Stimulated activated CD8-positive, alpha-beta memory T cell treated with anti-CD3 and anti-CD28 coated beads, Interleukin-12 subunit alpha, Interleukin-12 subunit beta, amount 100 ng/mL, for 4 hours (primary cell): Measurements from ENCODE around the gene HAGHL.
"Not testable (repeated sequence)": the region's sequence is repeated elsewhere in the genome, so short reads cannot be mapped to it uniquely, and the experiment has no call there.

Experiments
- DNase-seq: peaks from one replicate; pipeline ENCODE4 v3.0.0-alpha.2; 2020; ENCODE audit warnings: low read depth

HAGHL gene

DNA sequence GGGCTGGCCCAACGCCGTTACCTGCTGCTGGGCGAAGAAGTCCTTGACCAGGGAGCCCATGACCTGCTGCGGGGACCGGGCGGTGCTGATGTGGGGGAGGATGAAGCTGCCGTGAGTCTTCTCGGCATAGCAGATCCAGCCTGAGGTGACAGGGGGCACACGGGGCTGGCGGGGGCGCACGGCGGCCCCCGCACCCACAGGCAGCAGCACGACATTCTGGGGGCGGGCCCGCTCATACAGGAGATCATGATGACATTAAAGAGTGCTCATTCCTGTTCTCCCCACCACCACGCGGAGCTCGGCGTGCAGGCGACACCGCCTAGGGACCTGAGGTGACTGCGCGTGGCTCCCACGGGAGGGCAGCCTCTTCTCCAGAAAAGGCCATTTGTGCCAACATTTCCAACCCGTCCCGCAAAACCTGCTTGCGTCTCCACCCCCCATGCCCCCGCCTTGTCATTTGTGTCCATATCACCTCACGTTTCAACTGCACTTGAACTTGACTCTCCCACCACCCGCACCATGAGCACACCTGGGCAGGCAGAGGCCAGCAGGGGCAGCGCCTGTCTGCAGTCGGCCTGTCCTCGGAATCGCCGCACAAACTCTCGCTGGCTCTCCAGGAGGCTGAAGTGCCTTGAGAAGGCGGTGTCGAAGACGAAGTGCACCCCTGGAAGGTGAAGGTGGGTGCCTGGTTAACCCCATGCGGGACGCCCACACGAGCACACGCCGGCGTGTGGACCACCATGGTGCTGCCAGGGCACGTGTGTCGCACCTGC, 7.5 kb downstream of the HAGHL start:
- DNase-seq = no peak

DNA sequence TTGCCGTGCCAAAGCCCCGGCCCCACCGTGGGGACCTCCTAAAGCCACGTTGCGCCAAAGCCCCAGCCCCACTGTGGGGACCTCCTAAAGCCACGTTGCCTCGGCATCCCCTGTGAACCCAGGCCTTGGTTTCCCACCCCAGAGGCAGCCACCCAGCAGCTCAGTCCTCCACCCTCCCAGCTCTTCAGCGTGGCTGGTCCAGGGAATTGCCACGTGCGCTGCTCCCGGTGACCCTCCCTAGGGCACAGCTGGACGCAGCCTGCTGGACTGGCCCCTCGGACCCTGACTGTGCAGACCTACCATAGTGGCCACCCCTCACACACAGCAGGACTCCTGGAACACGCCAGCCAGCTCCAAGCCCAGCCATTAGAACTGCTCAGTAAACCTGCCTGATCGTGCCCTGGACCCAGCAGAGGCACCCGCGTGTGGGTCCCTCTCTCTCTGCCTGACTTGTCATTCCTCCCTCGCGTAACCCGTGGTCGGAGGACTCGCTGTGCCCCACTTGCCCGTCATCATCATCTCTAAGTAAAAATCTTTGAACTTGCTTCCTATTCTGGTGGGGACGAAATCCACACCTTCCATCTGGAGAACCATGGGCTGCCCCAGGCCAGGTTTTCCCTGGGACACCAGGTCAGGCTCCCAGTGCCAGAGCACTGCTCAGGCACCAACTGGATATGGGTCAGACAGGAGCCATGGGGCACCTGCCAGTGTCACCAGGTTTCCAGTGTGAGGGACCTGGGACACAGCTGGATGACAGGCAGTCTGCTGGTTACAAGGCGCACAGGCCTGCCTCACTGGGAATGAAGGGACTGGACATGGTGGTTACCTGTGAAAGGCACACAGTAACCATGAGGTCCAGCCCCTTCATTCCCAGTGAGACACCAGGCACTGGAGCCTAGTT, 8.3 kb downstream of the HAGHL start:
- DNase-seq = no peak

DNA sequence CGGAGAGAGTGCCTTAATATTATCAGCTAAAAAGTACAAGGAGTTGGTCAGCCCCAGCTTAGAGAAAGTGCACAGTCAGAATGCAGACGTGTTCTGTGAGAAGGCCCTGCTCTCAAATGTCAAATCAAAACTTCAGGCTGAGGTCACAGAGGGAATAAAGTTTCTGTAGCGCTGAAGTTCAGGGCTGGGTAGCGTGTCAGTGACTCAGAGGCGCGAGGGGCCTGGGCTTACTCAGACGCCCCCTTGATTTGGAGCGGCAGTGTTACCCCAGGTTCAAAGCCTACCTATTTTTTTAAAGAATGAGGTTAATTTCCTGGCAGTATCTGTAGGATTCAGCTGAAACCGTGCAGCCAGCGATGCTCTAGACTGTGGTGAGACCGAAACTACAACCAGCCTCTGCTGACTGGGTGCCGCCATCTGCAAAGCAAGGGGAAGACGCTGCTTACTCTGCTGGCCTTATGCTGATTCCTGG, 9.1 kb downstream of the HAGHL start:
- no peak for DNase-seq

DNA sequence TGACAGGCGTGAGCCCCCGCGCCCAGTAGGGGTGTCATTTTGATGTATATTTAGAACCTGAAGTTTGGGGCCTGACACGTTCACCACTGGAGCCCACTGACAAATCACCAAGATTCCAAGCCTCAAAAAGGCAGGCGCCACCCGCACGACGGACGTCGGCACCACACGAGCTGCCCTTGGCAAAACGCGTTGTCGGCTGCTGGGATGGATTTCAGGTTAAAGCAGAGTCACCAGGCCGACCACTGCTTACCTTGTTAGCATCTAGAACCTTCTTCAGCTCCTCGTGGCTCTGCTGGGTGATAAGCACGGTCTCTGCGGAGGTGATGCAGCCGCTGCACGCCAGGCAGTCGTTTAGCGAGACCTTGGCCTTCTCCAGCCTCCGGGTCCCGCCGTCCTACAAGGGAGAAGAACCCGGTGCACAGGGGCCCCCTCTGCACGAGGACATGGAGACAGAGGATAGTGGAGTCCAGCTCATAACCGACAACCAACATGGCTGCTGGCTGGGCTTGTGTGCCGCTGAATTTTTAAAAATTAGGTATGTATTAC, 10.1 kb downstream of the HAGHL start:
- no peak for DNase-seq

DNA sequence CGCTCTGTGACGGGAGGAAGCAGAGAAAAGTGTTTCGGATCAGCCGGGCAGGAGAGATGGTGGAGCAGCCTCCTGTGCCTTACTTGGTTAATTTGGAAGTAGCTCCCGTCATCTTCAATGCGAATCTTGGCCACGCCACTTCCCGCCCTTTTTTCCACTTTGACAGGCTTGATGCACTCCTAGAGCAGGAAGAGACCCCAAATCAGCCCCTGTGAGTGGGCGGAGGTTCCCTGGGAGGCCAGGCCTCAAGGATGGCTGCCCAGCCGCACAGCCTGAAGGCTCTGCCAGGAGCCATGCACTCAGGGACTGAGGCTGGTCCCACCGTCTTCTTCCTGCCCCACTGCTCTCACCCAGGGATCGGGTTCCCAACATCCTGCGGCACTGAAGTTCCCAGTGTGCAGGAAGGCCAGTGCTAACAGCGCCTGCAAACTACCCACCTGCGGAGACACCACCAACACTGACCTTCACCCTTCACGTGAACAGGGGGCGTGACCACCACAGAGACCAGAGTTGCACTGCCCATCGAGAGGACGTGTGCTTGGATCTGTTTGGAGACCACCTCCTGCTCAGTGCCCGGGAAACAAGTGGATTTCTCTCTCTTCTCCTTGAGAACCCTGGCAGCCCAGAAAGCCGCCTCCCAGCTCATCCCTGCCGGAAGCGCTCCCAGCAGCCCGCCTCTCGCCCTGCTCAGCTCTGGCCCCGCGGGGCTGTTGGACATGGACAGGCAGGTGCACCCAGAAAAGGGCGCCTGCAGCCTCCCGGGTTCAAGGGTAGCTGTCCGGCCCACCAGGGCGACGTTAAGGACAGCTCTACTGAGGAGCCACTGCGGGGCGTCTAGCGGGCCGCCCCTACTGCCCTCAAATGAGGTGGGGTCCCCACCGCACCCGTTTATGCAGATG, 12.9 kb downstream of the HAGHL start:
- DNase-seq = no peak

DNA sequence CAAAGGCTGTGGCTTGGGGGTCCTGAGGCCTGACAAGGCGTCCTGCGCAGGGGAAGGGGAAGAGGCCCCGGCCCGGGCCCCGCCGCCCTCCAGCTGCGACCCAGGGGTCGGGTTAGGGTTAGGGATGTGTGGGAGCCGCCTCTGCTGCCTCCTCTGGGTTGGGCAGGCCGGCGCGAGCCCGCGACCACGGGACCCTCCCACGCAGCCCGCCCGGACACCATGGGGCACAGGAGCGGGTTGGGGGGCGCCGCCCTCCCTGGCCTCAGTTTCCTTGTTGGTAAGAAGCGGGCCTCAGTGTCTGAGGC, 13.5 kb downstream of the HAGHL start:
- no peak for DNase-seq

DNA sequence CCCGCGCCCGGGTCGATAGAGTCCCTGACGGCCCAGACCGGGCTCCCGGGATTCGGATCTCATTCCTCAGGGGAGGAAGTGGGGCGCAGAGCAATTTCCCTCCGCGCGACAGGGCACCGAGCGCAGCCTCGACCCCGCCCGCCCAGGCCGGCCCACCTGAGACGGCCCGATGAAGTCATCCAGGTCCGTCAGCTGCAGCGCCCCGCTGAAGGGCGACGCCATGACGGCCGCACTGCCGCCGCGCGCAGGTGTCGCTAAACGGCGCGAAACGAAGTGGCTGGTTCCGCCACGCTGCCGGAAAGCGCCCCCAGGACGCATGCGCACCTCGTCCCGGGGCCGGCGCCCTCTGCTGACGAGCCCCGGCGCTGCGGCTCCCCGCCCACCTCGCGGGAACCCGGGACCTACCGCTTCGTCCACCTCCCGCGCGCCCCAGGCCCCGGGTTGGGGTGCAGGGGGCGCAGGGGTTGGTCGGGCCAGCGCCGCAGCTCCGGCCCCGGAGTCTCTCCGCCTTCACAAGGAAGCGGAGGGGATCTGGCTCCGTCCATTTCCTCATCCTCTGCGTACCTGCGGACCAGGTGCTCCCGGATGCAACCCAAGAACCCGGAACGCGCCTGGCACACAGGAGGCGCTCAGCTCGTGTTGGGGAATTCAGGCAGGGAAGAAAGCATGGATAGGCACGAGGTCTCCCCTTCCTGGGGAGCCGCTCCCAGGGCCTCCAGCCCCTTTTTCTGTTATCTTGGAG, 14.0 kb downstream of the HAGHL start, which contains the start of gene CIAO3:
Gene CIAO3 (minus strand): TSS at position 234 of the 742 bp plus-strand sequence. CDS start 12 bp downstream, at position 222.
- peak; percentile 89 for DNase-seq

DNA sequence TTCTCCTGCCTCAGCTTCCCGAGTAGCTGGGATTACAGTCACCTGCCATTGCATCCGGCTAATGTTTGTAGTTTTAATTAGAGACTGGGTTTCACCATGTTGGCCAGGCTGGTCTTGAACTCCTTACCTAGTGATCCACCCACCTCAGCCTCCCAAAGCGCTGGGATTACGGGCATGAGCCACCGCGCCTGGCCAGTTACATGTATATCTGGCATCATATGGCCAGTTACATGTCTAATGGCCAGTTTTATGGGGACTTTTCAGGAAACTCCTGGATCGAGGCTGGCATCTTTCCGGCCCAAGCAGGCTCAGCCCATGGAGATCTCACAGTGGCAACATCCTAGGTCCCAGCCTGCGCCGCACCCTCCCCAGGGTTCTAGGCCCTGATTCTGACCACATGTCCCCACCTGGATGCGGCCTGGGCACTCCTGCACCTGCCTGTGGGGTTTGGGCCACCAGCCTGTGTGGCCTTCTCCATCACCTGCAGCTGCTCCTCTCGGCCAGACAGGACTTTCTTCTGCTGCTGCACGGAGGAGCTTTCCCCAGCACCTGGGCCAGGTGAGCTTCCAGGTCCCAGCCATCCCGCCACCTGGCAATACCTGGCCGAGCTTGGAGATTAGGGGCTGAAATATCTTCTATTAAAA, 15.2 kb downstream of the HAGHL start:
- no peak for DNase-seq

DNA sequence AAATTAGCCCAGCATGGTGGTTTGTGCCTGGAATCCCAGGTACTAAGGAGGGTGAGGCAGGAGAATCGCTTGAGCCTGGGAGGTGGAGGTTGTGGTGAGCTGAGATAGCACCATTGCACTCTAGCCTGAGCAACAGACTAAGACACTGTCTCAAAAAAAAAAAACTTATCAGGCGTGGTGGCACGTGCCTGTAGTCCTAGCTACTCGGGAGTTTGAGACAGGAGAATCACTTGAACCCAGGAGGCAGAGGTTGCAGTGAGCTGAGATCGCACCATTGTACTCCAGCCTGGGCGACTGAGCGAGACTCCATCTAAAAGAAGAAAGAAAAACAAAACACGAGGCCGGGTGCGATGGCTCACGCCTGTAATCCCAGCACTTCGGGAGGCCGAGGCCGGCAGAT, 16.0 kb downstream of the HAGHL start:
- not testable (repeated sequence) for DNase-seq

DNA sequence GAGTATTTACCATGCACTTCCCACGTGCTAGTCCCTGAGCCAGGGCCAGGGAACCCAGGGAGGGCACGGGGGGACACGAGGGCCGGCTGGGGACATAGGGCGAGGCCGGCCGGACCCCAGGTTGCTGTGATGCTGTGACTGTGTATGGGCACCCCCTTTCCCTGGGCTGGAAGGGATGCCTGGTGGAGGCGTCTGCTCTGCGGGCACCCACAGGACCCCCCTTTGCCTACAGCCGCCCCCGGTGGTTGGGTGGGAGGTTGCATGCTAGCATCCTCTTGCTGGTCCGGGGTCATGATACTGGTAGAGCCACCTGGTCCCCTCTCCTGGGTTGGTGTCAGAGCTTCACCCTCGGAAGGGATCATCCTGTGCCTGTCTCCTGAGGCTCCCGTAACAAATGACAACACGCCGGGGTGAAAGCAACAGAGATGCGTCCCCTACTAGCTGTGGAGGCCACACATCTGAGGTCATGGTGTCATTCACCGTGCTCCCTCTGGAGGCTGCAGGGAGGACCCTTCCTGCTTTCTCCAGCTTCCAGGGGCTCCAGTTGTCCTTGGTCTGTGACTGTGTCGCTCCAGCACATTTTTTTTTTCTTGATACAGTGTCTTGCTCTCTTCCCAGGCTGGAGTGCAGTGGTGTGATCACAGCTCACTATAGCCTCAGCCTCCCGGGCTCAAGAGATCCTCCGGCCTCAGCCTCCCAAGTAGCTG, 17.0 kb downstream of the HAGHL start:
- DNase-seq = no peak

DNA sequence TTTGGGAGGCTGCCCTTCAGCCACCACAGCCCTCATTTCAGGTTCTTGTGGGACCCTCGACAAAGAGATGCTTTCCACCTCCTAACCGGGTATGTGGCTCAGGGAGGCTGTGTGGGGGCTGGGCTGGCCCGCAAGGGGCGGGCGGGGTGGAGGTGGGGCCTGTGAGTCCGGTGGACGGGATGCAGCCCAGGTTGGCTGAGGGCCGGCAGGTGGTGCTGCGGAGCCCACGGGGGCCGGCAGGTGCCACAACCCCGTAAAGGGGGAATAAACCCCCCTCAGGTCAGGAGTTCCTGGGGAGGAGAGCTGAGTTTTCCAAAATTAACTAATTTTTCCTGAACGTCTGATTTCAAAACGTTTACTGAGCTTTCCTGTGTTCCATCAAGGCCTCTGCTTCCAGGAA, 18.8 kb downstream of the HAGHL start:
- DNase-seq = no peak

DNA sequence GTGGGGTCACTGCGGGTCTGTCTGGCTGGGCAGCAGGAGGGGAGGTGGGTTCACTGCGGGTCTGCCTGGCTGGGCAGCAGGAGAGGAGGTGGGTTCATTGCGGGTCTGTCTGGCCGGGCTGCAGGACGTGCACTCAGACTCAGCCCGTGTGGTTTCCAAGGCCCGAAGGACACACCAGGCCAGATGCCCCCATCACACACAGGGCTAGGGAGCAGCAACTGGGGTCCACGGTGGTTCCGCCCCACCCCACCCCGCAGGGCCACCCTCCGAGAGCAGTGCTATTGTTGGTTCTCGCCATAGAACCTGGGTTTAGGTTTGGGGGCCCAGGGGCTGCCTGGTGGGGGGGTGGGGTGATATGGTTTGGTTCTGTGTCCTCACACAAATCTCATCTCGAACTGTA, 19.7 kb downstream of the HAGHL start:
- DNase-seq = no peak

DNA sequence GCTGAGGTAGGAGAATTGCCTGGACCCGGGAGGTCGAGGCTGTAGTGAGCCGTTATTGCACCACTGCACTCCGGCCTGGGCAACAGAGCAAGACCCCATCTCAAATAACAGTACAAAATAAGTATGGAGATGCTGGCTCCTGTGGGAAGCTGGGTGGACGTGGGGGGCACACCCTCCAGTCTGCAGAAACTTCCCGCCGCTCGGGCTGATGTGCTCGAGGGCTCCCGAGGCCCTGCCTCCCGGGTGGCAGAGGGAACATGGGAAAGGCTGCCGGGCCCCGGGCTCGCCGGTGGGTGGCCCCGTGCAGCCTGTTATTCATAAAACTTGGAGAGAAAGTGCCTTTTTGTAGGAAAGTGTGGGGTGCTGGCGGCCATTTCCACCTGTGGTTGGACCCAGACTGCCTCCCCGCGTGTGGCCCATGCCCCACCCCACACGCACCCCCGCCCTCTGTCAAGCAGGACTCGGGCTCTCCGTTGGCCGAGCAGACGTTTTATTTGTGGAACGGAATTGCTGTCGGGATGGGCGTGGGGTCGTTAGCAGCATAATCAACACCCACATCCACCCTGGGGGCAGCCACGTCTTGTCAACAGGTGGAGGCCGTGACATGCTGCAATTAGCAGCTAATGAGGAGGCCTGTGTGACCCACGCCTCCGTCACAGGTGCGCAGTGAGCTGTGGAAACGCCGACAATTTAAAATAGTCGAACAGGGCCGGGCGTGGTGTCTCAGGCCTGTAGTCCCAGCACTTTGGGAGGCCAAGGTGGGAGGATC, 21.3 kb downstream of the HAGHL start:
- DNase-seq = no peak

DNA sequence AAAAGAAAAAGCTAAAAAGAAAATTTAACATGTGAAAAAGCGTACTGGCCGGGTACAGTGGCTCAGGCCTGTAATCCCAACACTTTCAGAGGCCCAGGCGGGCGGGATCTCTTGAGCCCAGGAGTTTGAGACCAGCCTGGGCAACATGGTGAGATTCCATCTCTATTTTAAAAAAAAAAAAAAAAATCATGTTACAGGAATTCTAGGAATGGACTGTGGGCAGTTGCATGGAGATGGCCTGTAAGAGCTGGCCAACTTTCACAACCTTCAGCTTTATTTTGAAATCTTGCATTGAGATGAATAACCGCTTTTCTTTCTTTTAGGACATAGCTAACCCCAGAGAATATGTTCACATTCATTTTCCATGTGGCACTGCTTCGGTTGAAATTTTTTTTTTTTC, 22.1 kb downstream of the HAGHL start:
- DNase-seq = no peak

DNA sequence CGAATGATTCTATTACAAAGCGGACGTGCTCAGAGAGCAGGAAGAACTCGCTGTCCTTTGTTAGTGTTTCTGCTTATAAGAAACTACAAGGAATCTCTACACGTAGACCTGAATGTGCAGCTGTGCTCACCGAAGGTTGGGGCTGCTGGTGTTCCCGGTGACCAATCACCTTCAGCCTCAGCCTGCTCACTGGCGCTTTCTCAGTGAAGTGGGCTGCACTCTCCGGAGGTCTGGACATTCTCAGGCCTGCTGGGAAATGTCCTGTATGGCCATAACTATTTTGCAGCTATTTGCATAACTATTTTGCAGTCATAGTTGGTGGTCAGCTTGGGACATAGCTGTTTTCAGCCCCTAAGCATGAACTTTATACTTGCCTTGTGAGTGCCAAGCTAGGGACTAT, 23.6 kb downstream of the HAGHL start:
- DNase-seq = no peak

DNA sequence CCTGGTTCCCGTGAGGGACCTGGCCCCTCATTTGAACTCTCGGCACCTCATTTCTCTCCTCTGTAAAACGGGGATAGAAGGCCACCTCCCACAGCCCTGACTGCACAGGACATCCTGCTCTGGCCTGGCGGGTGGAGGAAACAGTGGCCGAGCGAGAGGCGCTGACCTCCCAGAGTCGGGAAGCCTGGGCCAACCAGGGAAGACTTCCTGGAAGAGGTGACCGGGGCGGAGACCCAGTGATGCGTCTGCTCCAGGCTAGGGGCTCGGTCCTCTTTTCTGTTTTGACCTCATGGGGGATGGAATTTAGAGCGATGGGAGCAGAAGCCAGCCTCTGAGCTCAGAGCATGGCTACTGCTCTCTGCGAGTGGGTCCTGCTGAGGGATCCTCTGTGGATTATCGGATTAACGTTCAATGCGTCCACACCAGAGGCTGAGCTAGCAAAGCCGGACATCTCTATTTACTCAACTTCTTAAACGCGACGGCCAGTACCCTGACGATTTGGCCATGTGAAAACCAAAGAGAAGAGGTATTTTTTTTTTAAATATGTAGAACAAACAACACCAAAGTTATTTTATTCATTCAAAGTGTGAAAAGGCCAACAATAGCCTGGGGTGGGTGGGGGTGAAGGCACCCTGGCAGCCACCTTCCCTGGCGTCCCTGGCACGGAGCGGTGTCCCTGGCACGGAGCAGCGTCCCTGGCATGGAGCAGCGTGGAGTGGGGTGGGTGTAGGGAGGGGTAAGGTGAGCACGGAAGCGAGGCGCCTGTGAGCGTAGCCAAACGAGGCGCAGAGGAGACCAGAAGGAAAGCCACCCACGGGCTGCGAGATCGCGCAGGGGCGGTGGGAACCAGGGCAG, 24.5 kb downstream of the HAGHL start:
- DNase-seq = no peak

DNA sequence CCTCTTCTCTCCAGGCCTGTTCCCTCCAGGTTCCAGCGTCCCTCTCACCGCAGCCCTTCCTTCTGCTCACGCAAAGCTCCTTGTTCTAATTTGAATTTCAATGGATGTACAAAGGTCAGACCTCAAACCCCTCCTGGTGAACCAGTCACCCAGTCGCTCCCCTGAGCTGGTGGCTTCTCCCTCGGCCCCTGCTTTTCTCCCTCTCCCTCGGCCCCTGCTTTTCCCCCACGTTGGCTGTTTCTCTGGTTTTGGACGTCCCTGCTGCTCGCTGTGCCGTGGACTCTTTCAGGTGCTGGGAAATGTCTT, 25.1 kb downstream of the HAGHL start:
- DNase-seq = no peak

DNA sequence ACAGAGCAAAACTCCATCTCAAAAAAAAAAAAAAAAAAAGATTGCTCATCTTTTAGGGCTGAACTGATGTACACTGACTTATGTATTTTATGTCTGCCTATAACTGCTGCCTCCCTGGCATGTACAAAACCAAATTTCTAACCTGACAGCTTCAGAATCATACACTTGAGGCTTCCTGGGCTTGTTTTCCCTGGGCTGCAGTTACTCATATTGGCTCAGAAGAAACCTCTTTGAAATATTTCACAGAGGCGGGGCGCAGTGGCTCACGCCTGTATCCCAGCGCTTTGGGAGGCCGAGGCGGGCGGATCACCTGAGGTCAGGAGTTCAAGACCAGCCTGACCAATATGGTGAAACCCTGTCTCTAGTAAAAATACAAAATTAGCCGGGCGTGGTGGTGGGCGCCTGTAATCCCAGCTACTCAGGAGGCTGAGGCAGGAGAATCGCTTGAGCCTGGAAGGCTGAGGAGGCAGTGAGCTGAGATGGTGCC, 27.3 kb downstream of the HAGHL start:
- DNase-seq = not testable (repeated sequence)
